ENCODE measurements around the gene CCDC71. TPM values are rescaled to one million over a fixed set of nuclear protein-coding genes. Genes with fewer than 3 reads are reported as not detected.
A peak's percentile ranks its signal among the peaks of the same experiment; 100 is the strongest.

The CCDC71 gene
- 44.4 and 59.2 TPM in 2 replicates for total RNA-seq
- 0.39 and 0.56 TPM in 2 replicates for polyA plus RNA-seq

DNA sequence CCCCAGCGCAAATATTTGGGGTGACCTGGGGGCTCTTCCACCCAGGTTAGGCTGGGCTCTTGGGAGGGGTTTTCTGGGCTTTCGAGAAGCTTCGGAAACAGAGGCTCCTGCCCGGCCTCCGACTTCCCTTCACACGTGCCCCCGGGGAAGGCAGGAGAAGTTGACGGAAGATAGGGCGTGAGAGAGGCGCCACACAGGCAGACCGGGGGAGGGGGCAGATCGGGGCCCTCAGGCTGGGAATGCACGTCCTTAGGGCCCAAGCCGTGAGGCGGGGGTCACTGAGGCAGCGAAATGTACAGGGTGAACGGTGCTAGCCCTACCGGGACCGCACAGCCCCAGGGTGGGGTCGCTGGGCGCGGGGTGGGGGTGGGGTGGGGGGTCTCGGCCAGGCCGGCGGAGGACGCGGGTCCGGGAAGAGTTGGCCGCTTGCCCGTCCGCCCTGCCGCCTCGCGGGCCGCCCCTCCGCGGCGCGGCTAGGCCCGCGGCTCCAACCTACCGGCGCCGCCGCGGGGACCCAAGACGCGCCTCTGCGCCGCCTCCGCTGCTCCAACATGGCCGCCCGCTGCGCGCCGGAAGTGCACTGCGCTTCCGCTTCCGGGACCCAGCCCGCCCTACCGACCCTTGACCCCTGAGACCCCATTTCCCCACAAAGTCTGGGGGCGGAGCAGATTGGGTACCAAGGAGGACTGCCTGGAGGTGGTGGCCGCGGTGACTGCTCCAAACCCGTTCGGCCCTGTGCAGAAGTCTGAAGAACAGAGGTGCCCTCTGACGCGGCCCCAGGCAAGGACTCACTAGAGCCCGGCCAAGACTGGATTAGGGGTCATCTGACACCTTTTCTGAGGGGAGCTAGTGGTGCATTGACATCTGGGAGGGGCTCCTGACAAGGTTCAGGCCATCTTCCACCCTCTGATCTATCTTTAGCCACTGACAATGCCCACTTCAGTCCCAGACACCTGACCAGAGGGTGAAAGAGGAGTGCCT is at the start of gene CCDC71:
Gene CCDC71, minus strand, starts transcription at position 561 of the 981 bp plus-strand sequence. CDS start 2,123 bp downstream, outside the sequence.
- peak; percentile 79 to 81 for DNase-seq (ENCODE audit: low read depth in 1 of 2, low spot score in 1 of 2)
- Histone ChIP-seq H3K36me3 (peaks cover 2% of the 10 kb centered on the region), H3K27me3 (no peaks in the 10 kb centered on the region), H3K4me3 (peak within 1 kb of the TSS; percentile 74), H3K4me1 (ENCODE audit: low read depth) (peaks cover 12% of the 10 kb centered on the region), H3K9me3 (ENCODE audit: low read depth) (no peaks in the 10 kb centered on the region), H3K27ac (peak within 1 kb of the TSS; percentile 85)
- TF ChIP-seq, protein P1, sequence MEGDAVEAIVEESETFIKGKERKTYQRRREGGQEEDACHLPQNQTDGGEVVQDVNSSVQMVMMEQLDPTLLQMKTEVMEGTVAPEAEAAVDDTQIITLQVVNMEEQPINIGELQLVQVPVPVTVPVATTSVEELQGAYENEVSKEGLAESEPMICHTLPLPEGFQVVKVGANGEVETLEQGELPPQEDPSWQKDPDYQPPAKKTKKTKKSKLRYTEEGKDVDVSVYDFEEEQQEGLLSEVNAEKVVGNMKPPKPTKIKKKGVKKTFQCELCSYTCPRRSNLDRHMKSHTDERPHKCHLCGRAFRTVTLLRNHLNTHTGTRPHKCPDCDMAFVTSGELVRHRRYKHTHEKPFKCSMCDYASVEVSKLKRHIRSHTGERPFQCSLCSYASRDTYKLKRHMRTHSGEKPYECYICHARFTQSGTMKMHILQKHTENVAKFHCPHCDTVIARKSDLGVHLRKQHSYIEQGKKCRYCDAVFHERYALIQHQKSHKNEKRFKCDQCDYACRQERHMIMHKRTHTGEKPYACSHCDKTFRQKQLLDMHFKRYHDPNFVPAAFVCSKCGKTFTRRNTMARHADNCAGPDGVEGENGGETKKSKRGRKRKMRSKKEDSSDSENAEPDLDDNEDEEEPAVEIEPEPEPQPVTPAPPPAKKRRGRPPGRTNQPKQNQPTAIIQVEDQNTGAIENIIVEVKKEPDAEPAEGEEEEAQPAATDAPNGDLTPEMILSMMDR (IDR thresholded peaks at IDR 0.05; ENCODE audit: low read depth, low read length), result no peak

DNA sequence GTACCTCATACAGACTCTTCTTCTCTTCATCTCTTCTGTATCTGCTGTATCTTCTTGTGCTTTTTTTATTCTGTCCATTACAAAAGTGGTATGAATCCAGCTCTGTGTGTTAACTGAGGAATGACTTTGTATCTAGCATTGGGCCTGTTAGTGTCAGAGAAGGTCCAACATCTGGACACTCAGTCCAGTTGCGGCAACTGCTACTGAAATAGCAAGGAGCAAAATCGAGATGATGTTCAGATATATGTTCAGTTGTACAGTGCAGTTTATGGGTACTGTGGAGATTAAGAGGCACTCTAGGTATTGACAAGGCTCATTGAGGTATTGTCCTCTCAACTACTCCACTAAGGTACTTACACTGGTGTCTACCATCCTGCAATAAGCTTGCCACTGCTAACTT is 47.9 kb upstream of the CCDC71 start:
- no peak overlapping the region for H3K27ac ChIP-seq
- no peak overlapping the region for H3K4me3 ChIP-seq
- H3K9me3 ChIP-seq (ENCODE audit: low read depth), result no peaks in the 10 kb centered on the region
- no peaks in the 10 kb centered on the region for H3K36me3 ChIP-seq
- no peaks in the 10 kb centered on the region for H3K27me3 ChIP-seq
- TF ChIP-seq, protein P1 (IDR thresholded peaks at IDR 0.05; ENCODE audit: low read depth, low read length), result no peak
- H3K4me1 ChIP-seq (ENCODE audit: low read depth), result no peaks in the 10 kb centered on the region
- no peak for DNase-seq (ENCODE audit: low read depth in 1 of 2, low spot score in 1 of 2)

DNA sequence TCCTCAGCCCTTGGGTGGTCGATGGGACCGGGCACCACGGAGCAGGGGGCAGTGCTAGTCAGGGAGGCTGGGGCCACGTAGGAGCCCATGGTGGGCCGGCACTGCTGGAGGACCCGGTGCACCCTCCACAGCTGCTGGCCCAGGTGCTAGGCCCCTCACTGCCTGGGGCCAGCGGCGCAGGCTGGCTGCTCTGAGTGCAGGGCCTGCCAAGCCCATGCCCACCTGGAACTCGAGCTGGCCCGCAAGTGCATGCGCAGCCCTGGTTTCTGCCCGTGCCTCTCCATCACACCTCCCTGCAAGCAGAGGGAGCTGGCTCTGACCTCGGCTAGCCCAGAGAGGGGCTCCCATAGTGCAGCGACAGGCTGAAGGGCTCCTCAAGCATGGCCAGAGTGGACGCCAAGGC is 47.4 kb upstream of the CCDC71 start:
- no peak overlapping the region for H3K4me3 ChIP-seq
- no peaks in the 10 kb centered on the region for H3K27me3 ChIP-seq
- no peaks in the 10 kb centered on the region for H3K4me1 ChIP-seq (ENCODE audit: low read depth)
- H3K9me3 ChIP-seq (ENCODE audit: low read depth), result no peaks in the 10 kb centered on the region
- DNase-seq (ENCODE audit: low read depth in 1 of 2, low spot score in 1 of 2), result no peak
- no peaks in the 10 kb centered on the region for H3K36me3 ChIP-seq
- no peak overlapping the region for H3K27ac ChIP-seq
- TF ChIP-seq, protein P1 (IDR thresholded peaks at IDR 0.05; ENCODE audit: low read depth, low read length), result no peak

DNA sequence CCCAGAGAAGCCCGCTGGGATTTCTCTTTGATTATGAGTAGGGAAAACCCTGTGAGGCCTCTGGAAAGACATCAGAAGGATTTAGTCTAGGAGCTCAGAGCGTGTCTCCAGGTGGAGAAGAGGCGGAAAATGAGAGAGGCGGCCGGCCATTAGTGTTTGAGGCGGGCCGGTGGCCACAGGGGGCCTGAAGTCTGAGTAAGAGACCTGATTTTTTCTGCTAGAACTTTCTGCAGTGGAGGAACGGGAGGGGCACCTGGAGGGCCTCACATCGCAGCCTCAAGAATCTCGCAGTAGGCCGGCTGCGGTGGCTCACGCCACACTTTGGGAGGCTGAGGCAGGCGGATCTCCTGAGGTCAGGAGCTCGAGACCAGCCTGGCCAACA is 33.8 kb upstream of the CCDC71 start:
- Histone ChIP-seq H3K9me3 (ENCODE audit: low read depth) (no peaks in the 10 kb centered on the region), H3K27ac (no peak overlapping the region), H3K4me1 (ENCODE audit: low read depth) (no peaks in the 10 kb centered on the region), H3K27me3 (no peaks in the 10 kb centered on the region), H3K4me3 (no peak overlapping the region), H3K36me3 (no peaks in the 10 kb centered on the region)
- peak in 1 of 2 donors; percentile 35 for DNase-seq (ENCODE audit: low read depth in 1 of 2, low spot score in 1 of 2)
- TF ChIP-seq, protein P1 (IDR thresholded peaks at IDR 0.05; ENCODE audit: low read depth, low read length), result no peak

DNA sequence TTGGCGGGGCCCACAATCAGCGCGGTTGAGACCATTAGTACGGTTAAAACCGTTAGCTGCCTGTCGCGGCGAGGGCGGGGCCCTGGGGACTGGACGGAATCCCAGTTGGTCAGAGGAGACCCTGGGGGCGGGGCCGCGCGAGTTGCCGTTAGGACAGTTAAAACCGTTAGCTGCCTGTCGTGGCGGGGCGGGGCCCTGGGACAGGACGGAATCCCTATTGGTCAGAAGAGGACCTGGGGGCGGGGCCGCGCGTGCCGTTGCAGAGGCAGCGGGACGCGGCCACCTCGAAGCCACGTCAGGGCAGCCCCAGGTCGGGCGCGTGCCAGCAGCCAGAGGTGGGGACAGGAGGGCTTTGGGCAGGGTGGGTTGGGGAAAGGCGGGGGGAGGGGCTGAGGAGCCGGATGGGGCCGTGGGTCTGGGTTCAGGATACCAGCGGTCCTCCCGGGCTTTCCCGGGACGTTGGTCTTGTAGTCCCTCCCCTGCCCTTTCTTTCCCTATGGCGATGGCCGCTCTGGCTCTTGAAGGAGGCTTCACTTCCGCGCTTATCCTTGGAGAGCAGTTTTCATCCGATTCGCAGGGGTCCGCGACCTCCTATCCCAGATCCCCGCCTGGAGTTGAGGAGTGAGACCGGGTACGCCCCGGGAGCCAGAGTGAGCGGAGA is 33.2 kb upstream of the CCDC71 start:
- peak in 1 of 2 donors; percentile 94 for DNase-seq (ENCODE audit: low read depth in 1 of 2, low spot score in 1 of 2)
- Histone ChIP-seq H3K4me1 (ENCODE audit: low read depth) (no peaks in the 10 kb centered on the region), H3K27ac (no peak overlapping the region), H3K9me3 (ENCODE audit: low read depth) (no peaks in the 10 kb centered on the region), H3K27me3 (no peaks in the 10 kb centered on the region), H3K36me3 (no peaks in the 10 kb centered on the region), H3K4me3 (no peak overlapping the region)
- TF ChIP-seq, protein P1 (IDR thresholded peaks at IDR 0.05; ENCODE audit: low read depth, low read length), result no peak
